H54 (cell line): Measurements from ENCODE around the gene ALOX12.
"Not testable (repeated sequence)": the region's sequence is repeated elsewhere in the genome, so short reads cannot be mapped to it uniquely, and the experiment has no call there.

Experiments used
- DNase-seq: peaks from one replicate; pipeline ENCODE4 v3.0.0; 2011; ENCODE audit warnings: low spot score, mixed read lengths; ENCODE audit not compliant: insufficient read length
- FAIRE-seq: peaks from 3 replicates; lab custom pipeline; 2011; peaks lifted over from hg19 to GRCh38; lab: Jason Lieb, UNC
- POLR2A ChIP-seq: IDR thresholded peaks from 2 replicates; pipeline ENCODE4 v1.6.1; 2011; ENCODE audit warnings: low read depth, mild to moderate bottlenecking, low read length

The ALOX12 gene

DNA sequence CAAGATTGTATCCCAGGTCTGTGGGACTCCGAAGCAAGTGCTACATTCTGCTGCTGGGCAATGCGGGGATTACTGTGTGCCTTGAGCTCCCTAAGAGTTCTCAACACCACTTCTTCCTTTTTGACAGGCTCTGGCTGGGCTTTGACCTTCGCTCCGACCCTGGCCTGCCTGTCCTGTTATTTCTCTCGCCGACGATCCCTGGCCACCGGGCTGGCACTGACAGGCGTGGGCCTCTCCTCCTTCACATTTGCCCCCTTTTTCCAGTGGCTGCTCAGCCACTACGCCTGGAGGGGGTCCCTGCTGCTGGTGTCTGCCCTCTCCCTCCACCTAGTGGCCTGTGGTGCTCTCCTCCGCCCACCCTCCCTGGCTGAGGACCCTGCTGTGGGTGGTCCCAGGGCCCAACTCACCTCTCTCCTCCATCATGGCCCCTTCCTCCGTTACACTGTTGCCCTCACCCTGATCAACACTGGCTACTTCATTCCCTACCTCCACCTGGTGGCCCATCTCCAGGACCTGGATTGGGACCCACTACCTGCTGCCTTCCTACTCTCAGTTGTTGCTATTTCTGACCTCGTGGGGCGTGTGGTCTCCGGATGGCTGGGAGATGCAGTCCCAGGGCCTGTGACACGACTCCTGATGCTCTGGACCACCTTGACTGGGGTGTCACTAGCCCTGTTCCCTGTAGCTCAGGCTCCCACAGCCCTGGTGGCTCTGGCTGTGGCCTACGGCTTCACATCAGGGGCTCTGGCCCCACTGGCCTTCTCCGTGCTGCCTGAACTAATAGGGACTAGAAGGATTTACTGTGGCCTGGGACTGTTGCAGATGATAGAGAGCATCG is 42.4 kb downstream of the ALOX12 start:
- DNase-seq (no peak), FAIRE-seq (no peak)

DNA sequence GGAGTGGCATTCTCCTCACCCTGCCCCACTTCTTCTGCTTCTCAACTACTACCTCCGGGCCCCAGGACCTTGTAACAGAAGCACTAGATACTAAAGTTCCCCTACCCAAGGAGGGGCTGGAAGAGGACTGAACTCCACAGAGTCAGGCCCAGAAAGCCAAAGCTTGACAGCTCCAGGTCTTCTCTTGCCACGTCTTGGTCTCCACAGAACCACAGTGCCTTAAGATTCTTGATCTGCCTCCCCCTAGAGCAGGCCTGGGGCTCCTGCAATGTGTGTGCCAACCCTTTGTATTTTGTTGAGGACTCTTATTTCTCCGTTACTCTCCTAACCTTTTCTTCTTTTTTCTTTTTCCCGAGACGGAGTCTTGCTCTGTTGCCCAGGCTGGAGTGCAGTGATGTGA is 44.0 kb downstream of the ALOX12 start:
- FAIRE-seq = no peak
- no peak for DNase-seq
- TF ChIP-seq POLR2A = no peak

More for the DNA sequence above, 42.4 kb downstream of the ALOX12 start:
- TF ChIP-seq POLR2A = no peak

DNA sequence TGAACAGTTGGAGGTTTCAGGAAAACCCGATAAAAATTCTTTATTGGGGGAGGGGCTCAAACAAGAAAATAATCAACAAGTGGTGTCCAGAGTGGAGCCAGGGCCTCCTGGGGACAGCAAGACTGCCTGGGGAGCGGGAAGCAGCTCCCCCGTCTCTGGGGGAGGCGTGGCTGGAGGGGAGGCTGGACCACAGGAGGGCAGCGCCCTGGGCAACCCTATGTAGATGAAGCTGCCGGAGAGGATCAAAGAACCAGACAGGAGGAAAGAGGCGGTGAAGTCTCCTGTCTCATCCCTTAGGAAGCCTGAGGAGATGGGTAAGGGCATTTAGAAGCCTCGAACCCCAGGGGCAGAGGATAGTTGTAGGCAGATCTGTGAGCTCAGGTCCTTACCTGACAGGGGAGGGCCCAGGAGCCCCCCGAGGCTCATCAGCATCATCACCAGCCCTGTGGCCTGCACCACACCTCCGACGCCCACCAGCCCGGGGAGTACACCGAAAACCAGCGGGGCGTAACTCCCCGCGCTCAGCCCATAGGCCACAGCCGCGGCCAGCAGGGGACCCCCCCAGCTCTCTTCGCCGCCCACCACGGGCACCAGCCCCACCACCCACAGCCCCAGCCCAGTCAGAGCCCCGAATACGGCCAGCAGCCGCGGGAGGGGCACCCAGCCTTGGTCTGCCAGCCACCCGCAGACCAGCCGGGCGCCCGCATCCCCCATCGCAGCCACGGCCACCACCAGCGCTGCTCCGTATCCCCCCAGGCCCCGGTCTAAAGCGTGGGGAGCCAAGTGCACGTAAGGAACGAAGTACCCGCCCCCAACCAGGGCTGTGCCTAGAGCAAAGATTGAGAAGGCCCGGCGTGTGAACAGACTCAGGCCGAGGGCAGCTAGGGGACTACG is 46.0 kb downstream of the ALOX12 start:
- TF ChIP-seq POLR2A = no peak
- FAIRE-seq (no peak), DNase-seq (no peak)

DNA sequence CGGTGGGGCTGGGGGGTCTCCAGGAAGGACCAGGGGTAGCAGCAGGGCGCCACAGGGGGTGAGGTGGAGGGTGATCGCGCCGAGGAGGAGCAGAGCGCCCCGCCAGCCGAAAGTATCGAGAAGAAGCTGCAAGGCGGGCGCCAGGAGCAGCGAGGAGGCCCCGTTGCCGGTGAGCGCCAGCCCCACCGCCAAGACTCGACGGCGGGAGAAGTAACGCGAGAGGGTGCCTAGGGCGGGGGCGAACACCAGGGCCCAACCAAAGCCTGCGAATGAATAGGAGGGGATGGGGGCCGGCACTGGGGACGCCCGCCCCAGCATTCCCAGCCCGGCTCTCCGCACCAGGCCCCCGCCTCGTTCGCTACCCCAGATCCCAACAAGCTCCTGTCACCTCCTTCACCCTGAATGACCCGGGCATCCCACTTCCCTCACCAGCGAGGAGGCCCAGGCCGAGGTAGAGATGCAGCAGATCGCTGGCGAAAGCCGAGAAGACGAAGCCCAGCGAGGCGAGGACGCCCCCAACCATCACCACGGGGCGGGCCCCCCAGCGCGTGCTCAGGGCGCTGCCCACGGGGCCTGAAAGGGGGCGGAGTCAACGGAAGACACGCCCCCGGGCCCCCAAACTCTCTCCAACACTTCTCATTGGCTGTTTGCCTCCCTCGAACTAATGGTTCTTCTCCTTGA is 46.8 kb downstream of the ALOX12 start:
- no peak for TF ChIP-seq POLR2A
- DNase-seq (no peak), FAIRE-seq (no peak)

DNA sequence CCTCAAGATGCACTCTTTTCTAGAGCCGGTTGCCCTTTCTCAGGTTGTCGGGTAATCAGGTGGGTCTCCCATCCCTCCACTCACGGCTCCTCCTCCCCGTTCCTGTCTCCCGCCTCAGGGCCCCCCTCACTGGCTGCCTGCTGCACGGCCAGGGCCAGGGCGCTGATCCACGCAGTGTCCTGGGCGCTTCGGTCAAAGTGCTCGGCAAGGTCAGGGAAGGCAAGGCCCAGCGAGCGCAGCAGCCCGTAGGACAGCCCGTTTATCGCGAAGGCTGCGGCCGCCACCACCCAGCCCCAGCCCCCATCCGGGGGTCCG is 47.3 kb downstream of the ALOX12 start:
- no peak for TF ChIP-seq POLR2A
- FAIRE-seq (no peak), DNase-seq (no peak)

DNA sequence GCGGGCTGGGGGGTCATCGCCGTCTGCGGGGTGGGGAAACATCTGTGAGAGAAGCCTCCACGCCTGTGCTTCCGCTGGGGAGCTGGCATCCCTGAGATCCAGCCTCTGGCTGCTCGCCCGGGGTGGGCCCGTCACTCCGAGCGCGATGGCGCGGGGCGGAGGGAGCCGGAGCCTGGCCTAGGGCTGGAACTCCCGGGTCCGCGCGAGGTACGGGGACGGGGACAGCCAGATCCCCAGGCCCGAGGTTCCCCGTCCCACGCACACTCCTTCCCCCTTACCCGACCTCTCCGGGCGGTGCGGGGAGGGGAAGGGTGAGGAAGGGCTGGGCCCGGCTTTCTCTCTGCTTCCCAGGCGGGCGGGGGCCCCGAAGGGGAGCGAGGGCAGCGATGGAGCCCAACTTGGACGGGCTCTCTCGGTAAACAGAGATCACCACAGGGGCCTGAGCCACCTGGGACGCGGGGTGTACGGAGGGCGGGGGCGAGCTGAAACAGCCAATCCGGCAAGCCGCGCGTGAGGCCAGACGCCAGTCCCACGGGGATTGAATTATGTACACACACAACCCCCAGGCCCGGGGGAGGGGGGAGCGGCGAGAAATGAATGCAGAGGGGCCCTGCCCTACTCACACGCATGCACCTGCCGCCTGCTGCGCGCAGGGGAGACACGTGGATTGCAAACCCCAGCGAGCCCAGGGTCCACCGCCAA is 47.8 kb downstream of the ALOX12 start, which contains the start of gene SLC16A11:
Gene SLC16A11 (minus strand): TSS at position 596 of the 702 bp plus-strand sequence. CDS start 579 bp downstream, at position 17.
- FAIRE-seq = no peak
- DNase-seq = no peak
- no peak for TF ChIP-seq POLR2A

DNA sequence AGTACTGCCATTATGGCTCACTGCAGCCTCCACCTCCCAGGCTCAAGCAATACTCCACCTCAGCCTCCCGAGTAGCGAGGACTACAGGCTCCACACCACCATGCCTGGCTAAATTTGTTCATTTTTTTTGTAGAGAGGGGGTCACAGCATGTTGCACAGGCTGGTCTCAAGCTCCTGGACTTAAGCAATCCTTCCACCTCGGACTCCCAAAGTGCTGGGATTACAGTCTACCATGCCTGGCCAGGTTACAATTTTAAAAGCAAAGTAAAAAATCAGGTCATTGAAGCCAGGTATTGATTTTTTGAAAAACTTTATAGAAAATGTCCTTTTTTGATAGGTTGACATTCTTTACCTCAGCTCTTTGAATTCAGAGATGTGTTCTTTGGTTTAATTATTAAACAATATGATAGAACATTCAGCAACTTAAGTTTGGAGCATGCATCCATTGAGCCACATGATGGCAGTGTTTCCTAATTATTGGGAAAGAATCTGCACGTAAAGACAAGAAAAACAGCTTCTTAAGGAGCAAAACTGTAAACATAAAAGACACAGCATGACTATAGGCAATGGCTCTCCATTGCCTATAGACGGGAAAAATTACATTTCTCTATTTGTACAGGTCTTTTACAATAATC is 49.8 kb downstream of the ALOX12 start:
- DNase-seq (peak; percentile 52), FAIRE-seq (no peak)
- no peak for TF ChIP-seq POLR2A

DNA sequence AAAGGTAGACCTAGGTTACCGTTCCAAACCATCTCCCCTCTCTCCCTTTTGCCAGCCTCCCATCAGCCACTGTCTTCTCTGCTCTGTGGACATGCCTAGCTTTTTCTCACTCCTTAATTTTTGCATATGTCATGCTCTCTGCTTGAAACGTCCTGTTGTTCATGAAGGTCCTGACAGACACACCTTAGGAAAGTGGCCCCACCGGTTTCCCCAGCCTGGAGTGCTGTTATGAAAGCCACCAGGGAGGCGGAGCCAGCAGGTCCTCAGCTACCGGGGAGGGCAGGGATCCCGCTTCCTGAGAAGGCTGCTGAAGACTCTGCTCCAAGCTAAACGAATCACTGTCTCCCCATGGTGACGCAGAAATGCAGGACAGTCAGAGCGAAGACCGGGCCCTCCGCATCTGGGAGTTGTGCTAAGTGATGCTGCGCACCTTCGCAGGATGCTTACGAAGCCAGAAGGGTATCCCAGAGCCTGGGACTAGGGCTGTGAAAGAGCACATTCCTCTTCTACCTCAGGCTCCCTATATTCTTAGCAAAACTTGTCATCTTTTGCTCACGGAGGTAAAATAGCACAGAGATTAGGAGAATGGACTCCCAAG is 50.4 kb downstream of the ALOX12 start:
- TF ChIP-seq POLR2A = no peak
- DNase-seq = no peak
- FAIRE-seq = no peak

DNA sequence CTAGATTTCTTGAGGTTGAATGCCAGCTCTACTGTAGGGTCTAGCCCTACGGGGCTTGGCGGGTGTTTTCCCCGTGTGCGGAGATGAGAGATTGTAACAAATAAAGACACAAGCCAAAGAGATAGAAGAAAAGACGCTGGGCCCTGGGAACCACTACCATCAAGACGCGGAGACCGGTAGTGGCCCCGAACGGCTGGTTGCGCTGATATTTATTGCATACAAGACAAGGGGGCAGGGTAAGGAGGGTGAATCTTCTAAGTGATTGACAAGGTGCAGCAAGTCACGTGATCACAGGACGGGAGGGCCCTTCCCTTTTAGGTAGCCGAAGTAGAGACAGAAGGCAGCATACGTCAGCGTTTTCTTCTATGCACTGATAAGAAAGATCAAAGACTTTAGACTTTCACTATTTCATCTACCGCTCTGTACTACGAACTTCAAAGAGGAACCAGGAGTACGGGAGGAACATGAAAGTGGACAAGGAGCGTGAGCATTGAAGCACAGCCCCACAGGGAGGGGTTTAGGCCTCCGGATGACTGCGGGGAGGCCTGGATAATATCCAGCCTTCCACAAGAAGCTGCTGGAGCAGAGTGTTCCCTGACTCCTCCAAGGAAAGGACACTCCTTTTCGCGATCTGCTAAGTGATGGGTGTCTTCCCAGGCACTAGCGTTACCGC is 51.0 kb downstream of the ALOX12 start:
- not testable (repeated sequence) for FAIRE-seq

DNA sequence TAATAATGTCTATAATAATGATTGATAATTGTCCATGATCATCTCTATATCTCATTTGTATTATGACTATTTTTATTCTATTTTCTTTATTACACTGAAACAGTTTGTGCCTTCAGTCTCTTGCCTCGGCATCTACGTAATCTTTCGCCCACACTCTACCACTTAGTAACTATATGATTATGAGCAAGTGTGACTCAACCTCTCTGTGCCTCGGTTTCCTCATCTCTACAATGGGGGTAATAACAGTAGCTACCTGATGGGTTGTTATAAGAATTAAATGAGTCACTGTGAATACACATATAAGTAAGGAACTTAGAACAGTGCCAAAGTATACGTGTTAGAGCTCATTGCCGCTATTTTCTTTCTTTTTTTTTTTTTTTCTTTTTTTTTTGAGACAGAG is 51.7 kb downstream of the ALOX12 start:
- FAIRE-seq = no peak
- no peak for DNase-seq
- TF ChIP-seq POLR2A = no peak

More for the DNA sequence above, 51.0 kb downstream of the ALOX12 start:
- not testable (repeated sequence) for DNase-seq

DNA sequence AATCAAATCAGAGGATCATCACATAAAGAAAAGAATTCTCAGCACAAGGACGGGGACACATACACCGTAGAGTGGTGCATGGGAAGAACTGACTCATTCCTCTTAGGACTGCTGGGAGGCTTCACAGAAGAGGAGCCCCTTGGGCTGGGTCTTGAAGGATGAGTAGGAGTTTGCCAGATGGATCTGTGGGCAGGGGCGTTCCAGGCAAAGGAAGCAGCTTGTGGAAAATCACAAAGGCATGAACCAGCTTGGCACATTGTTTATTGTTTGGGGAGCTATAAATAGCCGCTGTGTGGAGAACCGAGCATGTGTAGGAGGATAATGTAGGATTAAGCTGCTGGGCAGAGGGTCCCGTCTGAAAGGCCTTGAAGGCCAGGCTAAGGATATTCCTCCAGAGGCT is 53.1 kb downstream of the ALOX12 start:
- FAIRE-seq (no peak), DNase-seq (no peak)
- TF ChIP-seq POLR2A = no peak

DNA sequence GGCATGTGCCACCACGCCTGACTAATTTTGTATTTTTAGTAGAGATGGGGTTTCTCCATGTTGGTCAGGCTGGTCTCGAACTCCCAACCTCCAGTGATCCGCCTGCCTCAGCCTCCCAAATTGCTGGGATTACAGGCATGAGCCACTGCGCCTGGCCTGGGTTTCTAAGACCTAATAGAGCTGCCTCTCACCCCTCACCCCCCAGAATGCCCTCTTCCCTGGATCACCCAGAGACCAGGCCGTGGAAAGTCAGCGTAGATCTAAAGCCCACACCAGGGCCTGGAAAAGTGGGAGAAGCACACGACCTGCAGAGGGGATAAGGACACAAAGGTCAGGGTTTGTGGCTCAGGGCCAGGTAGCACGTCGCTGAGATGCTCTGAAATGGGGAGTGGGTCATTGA is 54.7 kb downstream of the ALOX12 start:
- FAIRE-seq, DNase-seq: not testable (repeated sequence)
